HUES6 (cell line): ENCODE data around the gene UBAC1.

ENCODE experiments used
- H3K27ac ChIP-seq: 2 replicates; pipeline ENCODE4 v1.7.0; 2013; ENCODE audit warnings: low read depth, mild to moderate bottlenecking, low read length, inconsistent platforms
- H3K27me3 ChIP-seq: 2 replicates; pipeline ENCODE4 v1.6.1; 2013; ENCODE audit warnings: low read length; ENCODE audit not compliant: control insufficient read depth, insufficient read depth
- H3K36me3 ChIP-seq: 2 replicates; pipeline ENCODE4 v1.6.1; 2013; ENCODE audit warnings: low read length; ENCODE audit not compliant: control insufficient read depth, insufficient read depth
- H3K4me1 ChIP-seq: 2 replicates; pipeline ENCODE4 v1.6.1; 2013; ENCODE audit warnings: low read length; ENCODE audit not compliant: control insufficient read depth, insufficient read depth
- H3K4me3 ChIP-seq: 2 replicates; pipeline ENCODE4 v1.5.1; 2013; ENCODE audit warnings: low read depth, low read length
- H3K9ac ChIP-seq: one replicate; pipeline ENCODE4 v1.6.1; 2013; ENCODE audit warnings: mild to moderate bottlenecking, low read length
- H3K9me3 ChIP-seq: 2 replicates; pipeline ENCODE4 v1.6.1; 2013; ENCODE audit warnings: low read depth, low read length; ENCODE audit not compliant: control insufficient read depth, insufficient read depth

Gene UBAC1

DNA sequence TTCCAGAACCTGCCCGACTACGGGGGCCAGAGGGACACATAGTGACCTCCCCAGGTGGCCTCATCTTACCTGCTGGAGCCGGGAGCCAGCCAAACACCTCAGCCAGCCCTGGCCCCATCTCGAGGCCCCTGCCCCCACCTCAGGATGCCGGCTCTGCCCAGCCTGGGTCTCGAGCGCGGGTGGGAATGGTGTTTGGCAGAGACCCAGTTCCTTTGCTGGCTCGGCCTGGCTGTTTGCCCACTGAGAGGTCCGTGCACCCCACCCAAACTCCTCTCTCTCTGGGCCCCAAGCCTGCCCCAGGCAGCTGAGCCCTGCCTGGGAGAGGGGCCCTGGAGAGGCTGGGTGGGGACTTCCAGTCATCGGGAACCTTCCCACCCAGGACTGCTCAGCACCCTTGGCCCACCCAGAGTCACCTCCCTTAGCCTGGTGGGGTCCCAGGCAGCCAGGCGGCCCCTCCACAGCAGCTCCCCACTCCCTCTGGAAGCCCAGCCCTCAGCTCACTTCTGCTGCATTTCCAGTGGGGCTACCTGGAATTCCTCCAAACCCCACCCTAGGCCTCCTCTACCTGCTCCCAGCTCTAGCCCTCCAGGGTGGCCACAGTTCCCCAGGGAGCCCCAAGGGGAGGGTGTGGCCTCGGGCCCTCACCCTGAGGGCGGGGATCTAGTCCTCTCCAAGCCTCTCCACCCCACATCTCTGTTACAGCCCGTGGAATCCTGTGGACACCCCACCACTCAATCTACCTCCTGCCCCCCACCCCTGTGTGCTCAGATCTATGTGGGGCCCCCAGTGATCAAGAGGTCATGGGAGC lies 42.4 kb upstream of the UBAC1 start:
- no peak overlapping the region for H3K9ac ChIP-seq
- no peak overlapping the region for H3K27ac ChIP-seq
- no peak overlapping the region for H3K4me3 ChIP-seq
- H3K9me3 ChIP-seq, result no peaks in the 10 kb centered on the region
- H3K36me3 ChIP-seq, result no peaks in the 10 kb centered on the region
- no peaks in the 10 kb centered on the region for H3K27me3 ChIP-seq
- peaks cover 44% of the 10 kb centered on the region for H3K4me1 ChIP-seq

DNA sequence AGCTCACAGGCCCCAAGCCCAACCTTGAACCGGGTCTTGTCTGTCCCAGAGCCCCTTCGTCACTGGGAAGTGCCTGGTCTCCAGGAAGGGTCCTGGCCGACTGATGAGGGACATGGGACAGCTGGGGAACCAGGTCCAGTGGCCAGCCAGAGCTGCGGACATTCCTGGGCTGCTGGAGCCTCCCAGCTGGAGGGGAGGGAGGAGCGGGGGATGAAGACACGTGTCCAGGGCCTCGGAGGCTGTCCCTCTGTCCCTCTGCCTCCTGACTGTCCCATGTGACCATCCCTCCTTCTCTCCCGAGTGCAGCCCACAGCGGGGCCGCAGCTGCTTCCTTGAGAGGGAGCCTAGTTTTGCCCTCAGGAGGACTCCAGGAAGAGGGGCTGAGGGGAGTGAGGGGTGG lies 41.7 kb upstream of the UBAC1 start:
- no peak overlapping the region for H3K27ac ChIP-seq
- H3K4me1 ChIP-seq, result peaks cover 36% of the 10 kb centered on the region
- H3K9me3 ChIP-seq, result no peaks in the 10 kb centered on the region
- H3K4me3 ChIP-seq, result no peak overlapping the region
- H3K27me3 ChIP-seq, result no peaks in the 10 kb centered on the region
- H3K36me3 ChIP-seq, result no peaks in the 10 kb centered on the region
- H3K9ac ChIP-seq, result no peak overlapping the region

GRCh38 chr9:136002215-136002614 lies 41.0 kb upstream of the UBAC1 start:
- Histone ChIP-seq H3K9ac (no peak overlapping the region), H3K27ac (no peak overlapping the region), H3K4me3 (no peak overlapping the region), H3K27me3 (no peaks in the 10 kb centered on the region), H3K36me3 (no peaks in the 10 kb centered on the region), H3K9me3 (no peaks in the 10 kb centered on the region), H3K4me1 (peaks cover 30% of the 10 kb centered on the region)

DNA sequence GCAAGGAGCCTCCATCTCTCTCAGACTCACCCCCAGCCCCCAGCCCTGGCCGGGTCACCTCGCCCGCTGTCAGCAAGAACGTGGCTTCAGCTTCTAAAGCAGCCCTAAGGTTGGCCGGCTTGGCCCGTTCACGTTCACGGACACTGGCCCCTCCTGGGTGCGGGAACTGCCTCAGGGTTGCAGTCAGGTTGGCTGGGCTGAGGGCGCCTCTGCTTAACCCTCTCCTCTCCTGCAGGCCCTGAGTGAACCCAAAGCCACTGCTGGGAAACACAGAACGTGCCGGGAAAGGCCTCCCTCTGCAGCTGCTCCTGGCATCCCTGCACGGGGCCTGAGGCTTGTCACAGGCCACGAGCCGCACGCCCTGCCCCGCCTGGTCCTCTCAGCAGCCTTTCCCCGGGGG lies 40.1 kb upstream of the UBAC1 start:
- Histone ChIP-seq H3K4me1 (peaks cover 23% of the 10 kb centered on the region), H3K27me3 (no peaks in the 10 kb centered on the region), H3K4me3 (no peak overlapping the region), H3K27ac (no peak overlapping the region), H3K36me3 (no peaks in the 10 kb centered on the region), H3K9me3 (no peaks in the 10 kb centered on the region), H3K9ac (no peak overlapping the region)

GRCh38 chr9:135998410-135999071 lies 37.4 kb upstream of the UBAC1 start:
- H3K4me3 ChIP-seq, result no peak overlapping the region
- H3K27me3 ChIP-seq, result no peaks in the 10 kb centered on the region
- peaks cover 17% of the 10 kb centered on the region for H3K4me1 ChIP-seq
- no peak overlapping the region for H3K27ac ChIP-seq
- no peak overlapping the region for H3K9ac ChIP-seq
- no peaks in the 10 kb centered on the region for H3K36me3 ChIP-seq
- H3K9me3 ChIP-seq, result no peaks in the 10 kb centered on the region

- Histone ChIP-seq H3K27ac (no peak overlapping the region), H3K9me3 (no peaks in the 10 kb centered on the region), H3K4me3 (no peak overlapping the region), H3K36me3 (no peaks in the 10 kb centered on the region), H3K27me3 (no peaks in the 10 kb centered on the region), H3K4me1 (peaks cover 22% of the 10 kb centered on the region), H3K9ac (no peak overlapping the region)
Observed at GRCh38 chr9:135998016-135998380, 36.8 kb upstream of the UBAC1 start.

DNA sequence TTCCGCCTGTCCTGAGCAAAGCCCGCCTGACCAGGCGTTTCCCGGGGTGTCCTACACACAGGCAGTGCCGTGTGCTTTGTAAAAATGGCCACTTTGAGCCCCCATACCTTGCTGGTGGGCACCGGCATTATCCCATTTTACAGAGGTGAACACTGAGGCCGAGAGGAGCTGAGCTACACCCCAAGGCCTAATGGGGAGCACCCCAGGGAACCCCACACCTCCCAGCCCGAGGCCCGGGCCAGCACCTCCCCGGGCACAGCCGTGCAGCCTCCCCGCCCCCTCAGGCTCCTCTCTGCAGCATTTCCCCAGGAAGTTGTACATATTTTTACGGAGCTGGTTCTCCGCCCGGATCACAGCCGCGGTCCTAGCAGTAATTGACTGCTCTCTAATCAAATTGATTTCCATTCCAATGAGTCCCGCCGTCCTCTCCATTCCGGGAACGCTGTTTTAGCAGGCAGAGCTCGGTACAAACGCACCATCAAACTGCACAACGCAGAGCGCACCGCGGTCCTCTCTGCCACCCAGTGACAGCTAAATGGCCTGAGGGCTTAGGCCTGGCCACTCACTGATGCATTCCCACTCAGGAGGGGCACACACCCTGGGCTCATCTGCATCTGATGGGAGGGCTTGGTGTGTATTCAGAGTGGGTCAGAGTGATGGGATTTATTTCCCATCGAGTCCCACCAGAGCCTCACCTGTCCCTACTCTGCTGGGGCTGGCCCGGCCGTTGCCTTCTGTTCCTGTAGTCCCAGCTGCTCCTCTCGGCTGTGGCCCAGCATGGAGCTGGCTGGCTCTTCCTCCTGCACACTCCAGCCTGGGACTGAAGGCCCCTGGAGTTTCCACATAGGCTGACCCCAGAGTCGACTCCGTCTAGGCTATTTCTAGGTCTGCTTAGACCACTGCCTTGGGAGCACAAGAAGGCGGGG lies 36.2 kb upstream of the UBAC1 start:
- no peak overlapping the region for H3K27ac ChIP-seq
- H3K27me3 ChIP-seq, result no peaks in the 10 kb centered on the region
- no peak overlapping the region for H3K4me3 ChIP-seq
- H3K9me3 ChIP-seq, result no peaks in the 10 kb centered on the region
- H3K4me1 ChIP-seq, result peaks cover 24% of the 10 kb centered on the region
- no peak overlapping the region for H3K9ac ChIP-seq
- no peaks in the 10 kb centered on the region for H3K36me3 ChIP-seq

GRCh38 chr9:135995816-135996215 lies 34.6 kb upstream of the UBAC1 start:
- Histone ChIP-seq H3K27me3 (no peaks in the 10 kb centered on the region), H3K27ac (no peak overlapping the region), H3K4me1 (peaks cover 36% of the 10 kb centered on the region)

DNA sequence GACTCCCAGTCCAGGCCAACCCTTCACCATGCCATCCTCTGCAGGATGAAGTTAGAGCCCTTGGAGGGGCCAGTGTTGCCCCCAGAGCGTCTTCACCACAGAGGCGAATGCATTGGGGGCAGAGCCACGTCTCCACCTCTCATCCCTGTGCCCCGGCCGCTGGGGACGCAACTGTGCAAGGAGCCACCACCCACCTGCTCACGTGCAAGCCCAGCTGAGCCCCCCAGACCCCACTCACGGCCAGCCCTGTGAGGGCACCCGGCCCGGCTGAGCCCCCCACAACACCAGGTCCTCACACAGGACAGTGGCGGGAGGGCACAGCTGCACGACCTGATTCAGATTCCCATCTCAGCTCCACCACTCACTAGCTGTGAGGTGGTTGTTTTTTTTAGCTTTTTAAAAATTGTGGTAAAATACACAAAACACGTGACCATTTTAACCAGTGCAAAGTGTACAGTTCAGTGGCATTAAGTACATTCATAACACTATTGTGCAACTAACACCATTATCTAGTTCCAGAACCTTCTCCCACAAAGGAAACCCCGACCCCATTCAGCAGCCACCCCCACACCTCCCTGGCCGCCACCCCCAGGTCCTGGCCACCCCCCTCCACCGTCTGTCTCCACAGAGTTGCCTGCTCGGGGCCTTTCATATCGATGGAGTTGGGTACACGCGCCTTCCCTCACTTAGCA lies 33.5 kb upstream of the UBAC1 start:
- Histone ChIP-seq H3K4me3 (no peak overlapping the region), H3K9me3 (no peaks in the 10 kb centered on the region), H3K9ac (no peak overlapping the region), H3K36me3 (no peaks in the 10 kb centered on the region), H3K4me1 (peaks cover 41% of the 10 kb centered on the region), H3K27ac (no peak overlapping the region), H3K27me3 (no peaks in the 10 kb centered on the region)

More at GRCh38 chr9:135995816-135996215, 34.6 kb upstream of the UBAC1 start:
- Histone ChIP-seq H3K9ac (no peak overlapping the region), H3K4me3 (no peak overlapping the region), H3K9me3 (no peaks in the 10 kb centered on the region), H3K36me3 (no peaks in the 10 kb centered on the region)

- no peaks in the 10 kb centered on the region for H3K36me3 ChIP-seq
- H3K27me3 ChIP-seq, result no peaks in the 10 kb centered on the region
- no peaks in the 10 kb centered on the region for H3K9me3 ChIP-seq
- H3K4me1 ChIP-seq, result peaks cover 41% of the 10 kb centered on the region
- H3K4me3 ChIP-seq, result no peak overlapping the region
- H3K27ac ChIP-seq, result no peak overlapping the region; the same call in 1 of the 2 replicates
- H3K9ac ChIP-seq, result no peak overlapping the region
Observed at GRCh38 chr9:135993765-135994500, 32.8 kb upstream of the UBAC1 start.
